ENCODE measurements around the gene MYMX.
"Not testable (repeated sequence)": the region's sequence is repeated elsewhere in the genome, so short reads cannot be mapped to it uniquely, and the experiment has no call there.

Gene MYMX

GRCh38 chr6:44220913-44221290 lies 4.2 kb downstream of the MYMX start:
- no peak for DNase-seq

GRCh38 chr6:44221291-44221960 lies 4.7 kb downstream of the MYMX start:
- peak; percentile 69 to 76 for DNase-seq

DNA sequence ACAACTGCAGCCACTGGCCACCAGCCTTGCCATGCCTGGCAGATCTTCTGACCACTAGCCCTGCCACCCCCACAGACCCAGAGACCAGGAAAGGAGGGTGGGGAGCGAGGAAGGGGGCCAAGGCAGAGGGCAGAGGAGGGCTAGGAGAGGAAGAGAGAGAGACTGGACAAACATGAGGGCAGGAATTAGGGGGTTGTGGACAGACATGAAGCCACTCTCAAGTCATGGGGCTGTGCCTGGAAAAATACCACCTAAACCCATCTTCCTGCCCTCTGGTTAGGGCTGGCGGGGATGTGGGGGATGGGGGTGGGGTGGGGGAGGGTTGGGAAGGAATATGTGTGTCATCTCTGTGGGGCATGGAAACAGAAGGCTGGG lies 5.2 kb downstream of the MYMX start:
- no peak for DNase-seq

DNA sequence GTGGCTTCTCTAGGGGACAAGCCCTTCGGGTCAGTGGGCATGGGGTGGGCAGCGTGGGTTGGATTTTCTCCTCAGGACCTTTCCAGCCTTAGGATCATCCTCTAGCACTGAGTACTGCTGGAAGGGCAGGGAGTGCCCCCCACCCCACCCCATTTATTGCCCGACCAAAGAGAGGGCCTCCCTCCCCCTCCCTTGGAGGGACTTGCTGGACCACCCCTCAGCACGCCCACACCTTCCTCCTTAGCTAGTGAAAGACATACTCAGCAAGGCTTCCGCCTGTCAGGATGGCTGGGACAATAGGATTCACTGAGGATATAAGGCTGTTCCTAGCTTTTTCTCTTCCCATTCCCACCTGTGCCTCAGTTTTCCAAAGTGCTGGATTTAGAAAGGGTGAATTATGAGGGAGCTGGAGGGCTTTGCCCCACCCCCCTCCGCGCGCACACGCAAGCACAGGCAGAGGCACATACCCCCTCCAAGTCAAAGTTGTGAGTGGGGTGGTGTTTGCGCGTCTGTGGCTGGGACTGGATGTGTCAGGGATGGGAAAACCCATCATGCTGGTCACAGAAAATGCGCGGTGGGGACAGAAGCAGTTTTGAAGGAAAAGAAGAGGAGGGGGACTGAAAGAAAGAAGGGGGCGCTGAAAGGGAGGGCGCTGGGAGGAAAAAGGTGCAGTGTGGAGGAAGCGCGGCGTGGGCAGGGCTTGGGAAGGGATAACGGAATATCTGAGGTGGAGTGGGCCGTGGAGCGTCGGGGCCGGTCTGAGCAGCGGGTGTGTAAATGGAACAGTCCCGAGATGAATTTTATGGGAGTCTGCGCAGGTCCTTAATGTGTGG lies 6.0 kb downstream of the MYMX start:
- peak; percentile 42 to 43 for DNase-seq

DNA sequence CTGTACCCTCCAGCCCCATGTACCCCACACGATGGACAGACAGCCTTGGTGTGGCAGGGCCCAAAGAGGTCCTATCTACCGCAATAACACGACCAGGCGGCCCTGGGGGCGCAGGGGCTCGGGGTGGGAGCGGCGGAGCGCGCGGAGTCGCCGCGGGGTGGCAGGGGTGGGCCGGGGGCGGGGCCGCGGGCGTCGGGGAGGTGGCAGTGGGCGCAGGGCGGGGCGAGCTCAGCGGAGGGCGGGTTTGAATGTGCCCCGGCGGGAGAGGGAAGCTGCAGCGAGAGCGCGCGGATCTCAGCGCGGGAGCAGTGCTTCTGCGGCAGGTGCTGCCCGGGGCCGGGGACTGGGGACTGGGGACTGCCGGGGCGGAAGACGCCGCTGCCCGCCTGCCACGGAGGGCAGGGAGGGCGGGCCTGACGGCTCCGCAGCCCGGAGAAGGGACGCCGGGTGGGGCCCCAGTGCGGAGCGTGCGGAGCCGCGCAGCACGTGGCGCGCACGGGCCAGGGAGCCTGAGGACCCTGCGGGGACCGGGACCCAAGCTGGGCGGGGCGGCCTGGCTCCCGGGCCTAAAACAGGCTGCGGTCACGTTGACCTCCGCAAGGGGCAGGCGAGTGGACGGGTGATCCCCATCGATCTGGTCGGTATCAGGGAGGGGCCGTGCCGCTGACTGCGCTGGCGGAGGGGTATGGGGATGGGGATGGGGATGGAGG lies 6.7 kb downstream of the MYMX start, which contains the start of gene SLC29A1:
SLC29A1 (plus strand) TSS at position 277 of the 710 bp plus-strand sequence. CDS start 3,719 bp downstream, outside the sequence.
- peak; percentile 60 to 69 for DNase-seq

DNA sequence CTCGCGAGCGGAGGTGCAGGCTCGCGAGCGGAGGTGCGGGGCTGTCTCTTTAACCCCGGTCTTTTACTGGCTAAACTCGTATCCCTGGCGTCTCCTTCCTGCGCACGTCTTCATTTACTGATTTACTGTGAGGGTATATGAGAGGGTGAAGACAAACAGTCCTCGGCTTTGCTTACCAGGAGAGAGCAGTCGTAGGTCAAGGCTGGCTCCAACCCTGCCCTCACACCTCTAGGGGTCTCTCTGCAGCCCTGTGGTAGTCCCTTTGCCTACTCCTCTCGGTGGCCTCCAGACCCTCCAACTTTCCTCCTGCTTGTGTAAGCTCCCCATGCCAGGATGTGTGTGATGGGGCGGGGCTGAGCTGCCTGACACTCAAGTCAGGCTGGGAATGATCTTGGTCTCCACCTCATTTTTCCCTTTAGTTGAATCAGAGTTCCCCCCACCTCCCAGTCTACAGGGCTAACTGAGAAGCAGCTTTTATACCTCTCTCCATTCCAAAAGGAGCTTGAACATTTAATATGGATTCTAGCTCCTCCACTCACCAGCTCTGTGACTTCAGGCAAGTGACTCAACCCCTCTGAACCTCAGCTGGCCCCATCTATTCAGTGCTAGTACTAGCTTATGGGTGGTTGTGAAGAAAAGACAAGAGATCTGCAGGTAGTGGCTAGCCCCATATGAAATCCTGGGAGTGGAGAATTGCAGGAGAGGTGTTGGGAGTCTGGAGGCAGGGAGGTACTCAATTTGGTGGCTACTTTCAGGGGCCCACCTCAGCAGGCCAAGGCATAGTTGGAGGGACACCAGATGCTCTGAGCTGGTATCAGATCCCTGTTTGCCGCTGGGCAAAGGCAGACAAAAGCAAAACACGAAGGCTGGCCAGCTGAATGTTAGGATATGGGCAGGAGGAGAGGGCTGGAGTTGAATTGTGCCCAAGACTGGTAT lies 7.6 kb downstream of the MYMX start:
- DNase-seq, result peak; percentile 29 to 52

DNA sequence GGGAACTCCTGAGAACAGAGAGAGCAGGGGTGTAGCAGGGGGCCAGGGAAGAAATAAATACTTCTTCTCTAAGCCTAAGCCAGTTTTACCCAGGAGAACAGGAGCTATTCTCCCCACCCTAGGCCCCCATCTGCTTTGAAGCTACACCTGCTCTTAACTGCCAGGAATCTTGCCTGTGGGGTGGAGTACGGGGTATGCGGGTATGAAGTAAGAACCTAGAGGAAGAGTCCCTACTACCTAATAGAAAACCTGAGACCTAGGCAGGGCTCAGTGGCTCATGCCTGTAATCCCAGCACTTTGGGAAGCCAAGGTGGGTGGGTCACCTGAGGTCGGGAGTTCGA lies 8.2 kb downstream of the MYMX start:
- no peak for DNase-seq

- DNase-seq, result no peak
These were observed 9.0 kb downstream of the MYMX start for GRCh38 chr6:44225579-44226325.

DNA sequence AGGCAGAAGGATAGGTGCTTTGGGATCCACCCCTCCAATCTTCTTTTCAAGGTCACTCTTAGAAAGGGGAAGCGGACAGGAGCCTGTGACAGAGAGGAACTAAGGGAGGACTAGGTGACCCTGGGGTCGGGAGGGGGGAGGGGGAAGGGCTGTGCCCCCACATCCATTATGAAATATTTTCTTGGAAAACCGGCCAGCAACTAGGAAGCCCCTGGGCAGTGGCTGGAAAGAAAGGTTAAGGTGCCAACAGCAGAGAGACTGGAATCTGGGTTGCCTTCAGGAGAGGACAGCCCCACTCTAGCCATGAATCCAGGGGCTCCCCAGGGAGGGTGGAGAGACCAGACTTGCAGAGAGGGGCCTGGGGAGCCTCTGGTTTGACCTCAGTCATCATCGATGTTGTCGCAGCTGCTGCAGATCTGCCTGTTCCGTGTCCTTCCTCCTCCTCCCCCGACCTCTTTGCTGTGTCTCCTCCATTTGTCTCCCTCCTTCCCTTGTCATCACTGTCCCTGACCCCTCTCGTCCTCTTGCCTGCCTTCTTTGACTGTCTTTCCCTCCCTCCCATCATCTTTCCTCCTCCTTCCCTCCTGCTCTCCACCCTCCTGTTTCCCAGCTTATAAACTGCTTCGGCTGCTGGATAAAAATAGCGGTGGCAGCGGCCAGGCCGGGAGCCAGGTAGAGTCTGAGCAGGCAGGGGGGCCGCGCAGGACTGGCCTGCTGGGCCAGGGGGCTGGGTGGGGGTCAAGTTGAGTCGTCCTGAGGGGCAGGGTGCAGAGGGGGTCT lies 9.8 kb downstream of the MYMX start:
- DNase-seq, result peak in 1 of 2 experiments; percentile 18

GRCh38 chr6:44227148-44227793 lies 10.5 kb downstream of the MYMX start:
- no peak for DNase-seq

DNA sequence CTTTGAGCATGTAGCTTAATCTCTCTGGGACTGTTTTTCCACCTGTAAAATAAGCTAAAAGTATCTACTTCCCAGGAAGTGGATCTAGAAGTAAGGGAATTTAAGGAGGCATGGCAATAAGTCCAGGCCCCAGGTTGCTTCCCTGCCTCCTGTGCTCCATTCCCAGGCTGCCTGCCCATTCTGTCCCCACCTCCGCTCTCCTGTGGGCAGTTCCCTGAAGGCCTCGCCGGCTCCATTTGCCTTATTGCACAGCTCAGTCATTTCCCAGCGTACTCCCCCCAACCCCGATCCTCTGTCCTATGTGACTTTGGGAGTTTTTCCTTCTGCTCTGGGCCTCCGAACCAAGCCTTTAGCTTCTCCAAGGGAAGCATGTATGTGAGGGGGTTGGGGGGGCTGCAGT lies 11.3 kb downstream of the MYMX start:
- no peak for DNase-seq

DNA sequence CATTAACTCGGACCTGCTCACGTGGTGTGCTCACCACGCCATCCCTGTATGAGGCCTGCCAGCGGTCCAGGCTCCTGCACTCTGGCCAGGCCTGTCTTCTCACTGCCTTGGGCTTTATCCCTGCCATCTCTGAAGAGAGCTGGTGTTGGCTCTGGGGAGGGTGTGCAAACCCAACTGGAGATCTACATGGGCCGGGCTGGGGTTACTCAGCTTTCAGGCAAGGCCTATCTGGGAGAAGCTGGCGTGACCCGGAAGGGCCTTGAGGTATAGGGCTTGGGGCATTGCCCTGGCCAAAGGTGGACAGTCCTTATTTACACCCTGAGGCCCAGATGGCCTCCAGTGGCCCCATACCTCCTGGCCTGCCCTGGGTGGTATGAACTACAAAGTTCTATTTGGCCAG lies 11.7 kb downstream of the MYMX start:
- no peak for DNase-seq

GRCh38 chr6:44228836-44229235 lies 12.1 kb downstream of the MYMX start:
- no peak for DNase-seq

DNA sequence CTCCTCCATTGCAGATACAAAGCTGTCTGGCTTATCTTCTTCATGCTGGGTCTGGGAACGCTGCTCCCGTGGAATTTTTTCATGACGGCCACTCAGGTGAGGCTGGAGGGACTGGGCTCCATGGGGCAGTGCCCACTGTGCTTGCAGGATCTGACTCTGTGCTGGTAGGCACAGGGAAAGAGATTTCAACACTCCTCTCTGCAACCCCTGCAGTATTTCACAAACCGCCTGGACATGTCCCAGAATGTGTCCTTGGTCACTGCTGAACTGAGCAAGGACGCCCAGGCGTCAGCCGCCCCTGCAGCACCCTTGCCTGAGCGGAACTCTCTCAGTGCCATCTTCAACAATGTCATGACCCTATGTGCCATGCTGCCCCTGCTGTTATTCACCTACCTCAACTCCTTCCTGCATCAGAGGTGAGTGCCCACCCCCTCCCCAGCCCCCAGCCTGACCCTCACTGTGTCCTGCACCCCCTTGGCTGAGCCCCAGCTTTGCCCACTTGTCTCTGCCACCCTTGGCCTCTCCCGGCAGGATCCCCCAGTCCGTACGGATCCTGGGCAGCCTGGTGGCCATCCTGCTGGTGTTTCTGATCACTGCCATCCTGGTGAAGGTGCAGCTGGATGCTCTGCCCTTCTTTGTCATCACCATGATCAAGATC lies 12.8 kb downstream of the MYMX start:
- DNase-seq, result no peak

GRCh38 chr6:44230034-44230675 lies 13.4 kb downstream of the MYMX start:
- DNase-seq, result no peak

- not testable (repeated sequence) for DNase-seq
These were observed 14.7 kb downstream of the MYMX start for GRCh38 chr6:44231426-44231825.

DNA sequence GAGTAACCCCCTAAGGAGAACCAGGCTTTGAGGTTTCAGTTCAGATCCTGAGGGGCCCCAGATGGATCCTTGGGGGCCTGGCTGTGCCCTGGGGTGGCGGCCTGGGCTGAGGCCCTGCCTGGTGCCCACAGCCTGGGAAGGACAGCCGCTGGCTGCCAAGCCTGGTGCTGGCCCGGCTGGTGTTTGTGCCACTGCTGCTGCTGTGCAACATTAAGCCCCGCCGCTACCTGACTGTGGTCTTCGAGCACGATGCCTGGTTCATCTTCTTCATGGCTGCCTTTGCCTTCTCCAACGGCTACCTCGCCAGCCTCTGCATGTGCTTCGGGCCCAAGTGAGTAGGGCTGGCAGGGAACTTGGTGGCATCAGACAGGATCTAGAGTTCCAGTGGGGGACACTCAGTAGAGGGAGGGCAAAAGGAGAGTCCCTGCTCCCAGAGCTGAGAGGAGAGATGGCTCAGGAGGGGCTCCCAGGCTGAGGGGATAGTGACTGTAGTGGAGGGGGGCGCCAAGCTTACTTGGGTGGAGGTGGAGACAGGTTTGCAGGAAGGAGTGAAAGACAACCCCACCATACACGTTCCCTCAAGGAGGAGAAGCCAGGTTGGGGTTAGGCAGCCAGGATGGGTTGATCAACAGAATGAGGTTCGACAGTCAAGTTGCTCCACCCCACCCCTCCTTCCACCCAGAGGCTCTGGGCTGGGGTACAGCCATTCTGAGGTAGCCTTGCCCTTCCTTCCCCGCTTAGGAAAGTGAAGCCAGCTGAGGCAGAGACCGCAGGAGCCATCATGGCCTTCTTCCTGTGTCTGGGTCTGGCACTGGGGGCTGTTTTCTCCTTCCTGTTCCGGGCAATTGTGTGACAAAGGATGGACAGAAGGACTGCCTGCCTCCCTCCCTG lies 16.2 kb downstream of the MYMX start:
- peak in 1 of 2 experiments; percentile 41 for DNase-seq

DNA sequence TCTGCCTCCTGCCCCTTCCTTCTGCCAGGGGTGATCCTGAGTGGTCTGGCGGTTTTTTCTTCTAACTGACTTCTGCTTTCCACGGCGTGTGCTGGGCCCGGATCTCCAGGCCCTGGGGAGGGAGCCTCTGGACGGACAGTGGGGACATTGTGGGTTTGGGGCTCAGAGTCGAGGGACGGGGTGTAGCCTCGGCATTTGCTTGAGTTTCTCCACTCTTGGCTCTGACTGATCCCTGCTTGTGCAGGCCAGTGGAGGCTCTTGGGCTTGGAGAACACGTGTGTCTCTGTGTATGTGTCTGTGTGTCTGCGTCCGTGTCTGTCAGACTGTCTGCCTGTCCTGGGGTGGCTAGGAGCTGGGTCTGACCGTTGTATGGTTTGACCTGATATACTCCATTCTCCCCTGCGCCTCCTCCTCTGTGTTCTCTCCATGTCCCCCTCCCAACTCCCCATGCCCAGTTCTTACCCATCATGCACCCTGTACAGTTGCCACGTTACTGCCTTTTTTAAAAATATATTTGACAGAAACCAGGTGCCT lies 16.9 kb downstream of the MYMX start:
- peak in 1 of 2 experiments; percentile 63 for DNase-seq

All from Kasumi-1 (cell line).